B cell (primary cell): Measurements from ENCODE around the gene JMJD6. TPM values are rescaled to one million over a fixed set of nuclear protein-coding genes. Genes with fewer than 3 reads are reported as not detected.

ENCODE experiments used
- ATAC-seq: fragments of 200-7000 bp; cut with Tn5 transposase; one replicate; pipeline ENCODE4 v1.10.0; 2021; ENCODE audit warnings: low read depth, mild to moderate bottlenecking, moderate number of reproducible peaks, moderate library complexity
- CTCF ChIA-PET: fragments of 350-600 bp; sonication (Branson Sonifier 250); formaldehyde crosslinking; loops from one replicate; lab custom pipeline; 2021; ENCODE audit warnings: antibody characterized with exemption, inconsistent platforms; lab: Charles Lee
- POLR2A ChIA-PET: fragments of 350-600 bp; sonication (Branson Sonifier 250); formaldehyde crosslinking; loops from one replicate; lab custom pipeline; 2021; ENCODE audit warnings: antibody characterized with exemption; lab: Charles Lee
- DNase-seq: peaks from one replicate; pipeline ENCODE4 v3.0.0; 2013
- H2AFZ ChIP-seq: 2 replicates; pipeline ENCODE4 v1.6.1; 2012; ENCODE audit warnings: mild to moderate bottlenecking, low read depth, low read length; ENCODE audit not compliant: insufficient read depth, poor library complexity, severe bottlenecking
- H3K27ac ChIP-seq, 2 donors: 1 replicate in 1 of 2; 2 replicates in 1 of 2; pipeline ENCODE4 v1.5.1; 2012 to 2013; ENCODE audit warnings: low read length in 2 of 2, mild to moderate bottlenecking in 2 of 2, moderate library complexity in 1 of 2
- H3K27me3 ChIP-seq, 4 experiments: fragments of 200-600 bp in 1 of 4; sonication (generic) in 1 of 4; replicated peaks in 1 of 4; 1 replicate in 2 of 4; 2 replicates in 2 of 4; pipeline versions ENCODE4 v1.6.1 to v1.7.0; 2013 to 2016; ENCODE audit warnings: low read length in 3 of 4, mild to moderate bottlenecking in 2 of 4, mixed read lengths in 1 of 4, moderate library complexity in 1 of 4; ENCODE audit not compliant: insufficient read depth in 4 of 4, control insufficient read depth in 3 of 4; ENCODE audit errors: control extremely low read depth in 1 of 4
- H3K36me3 ChIP-seq, 2 experiments: replicated peaks in 1 of 2; 1 replicate in 1 of 2; 2 replicates in 1 of 2; pipeline versions ENCODE4 v1.6.1 to v1.7.1; 2013; ENCODE audit warnings: low read length in 1 of 2; ENCODE audit not compliant: insufficient read depth in 2 of 2, control insufficient read depth in 1 of 2; ENCODE audit errors: control extremely low read depth in 1 of 2, extremely low read depth in 1 of 2
- H3K4me1 ChIP-seq, 2 donors: fragments of 200-600 bp in 1 of 2; sonication (generic) in 1 of 2; 1 replicate in 1 of 2; 2 replicates in 1 of 2; pipeline versions ENCODE4 v1.5.1 to v1.6.1; 2013 to 2017; ENCODE audit warnings: low read length in 2 of 2; ENCODE audit not compliant: control insufficient read depth in 2 of 2, insufficient read depth in 2 of 2
- H3K4me2 ChIP-seq: replicated peaks from 2 replicates; pipeline ENCODE3; 2012; ENCODE audit warnings: mild to moderate bottlenecking, low read depth, low read length; ENCODE audit not compliant: poor library complexity, severe bottlenecking
- H3K4me3 ChIP-seq, 5 experiments: fragments of 200-600 bp in 1 of 5; sonication (generic) in 1 of 5; 1 replicate in 3 of 5; 2 replicates in 2 of 5; pipeline versions ENCODE4 v1.5.1 to v1.7.0; 2011 to 2016; ENCODE audit warnings: low read length in 4 of 5, mild to moderate bottlenecking in 4 of 5, low read depth in 2 of 5, control low read depth in 1 of 5, moderate library complexity in 1 of 5; ENCODE audit not compliant: insufficient read depth in 1 of 5; ENCODE audit errors: control extremely low read depth in 1 of 5, extremely low read depth in 1 of 5
- H3K79me2 ChIP-seq: fragments of 200-600 bp; sonication (generic); one replicate; pipeline ENCODE4 v1.6.0; 2016; ENCODE audit warnings: low read length; ENCODE audit not compliant: control insufficient read depth, insufficient read depth
- H3K9ac ChIP-seq: fragments of 200-600 bp; sonication (generic); 2 replicates; pipeline ENCODE4 v1.6.1; 2017; ENCODE audit warnings: mild to moderate bottlenecking, low read length, moderate library complexity
- H3K9me3 ChIP-seq, 3 donors: one replicate each; pipeline versions ENCODE4 v1.6.1 to v1.7.1; 2013; ENCODE audit warnings: low read length in 2 of 3; ENCODE audit not compliant: control insufficient read depth in 2 of 3, insufficient read depth in 1 of 3; ENCODE audit errors: control extremely low read depth in 1 of 3
- H4K20me1 ChIP-seq: 2 replicates; pipeline ENCODE4 v1.6.0; 2012; ENCODE audit warnings: mild to moderate bottlenecking, low read length; ENCODE audit not compliant: insufficient read depth, control insufficient read depth, poor library complexity, severe bottlenecking
- H3K27ac Mint-ChIP-seq: one replicate; pipeline ENCODE4 v1.8.0; 2021; ENCODE audit warnings: mixed read lengths
- H3K27me3 Mint-ChIP-seq: one replicate; pipeline ENCODE4 v1.8.0; 2021; ENCODE audit warnings: mixed read lengths
- H3K4me1 Mint-ChIP-seq: one replicate; pipeline ENCODE4 v1.8.0; 2021; ENCODE audit warnings: mixed read lengths
- H3K4me3 Mint-ChIP-seq: one replicate; pipeline ENCODE4 v1.8.0; 2021; ENCODE audit warnings: mixed read lengths
- H3K9me3 Mint-ChIP-seq: one replicate; pipeline ENCODE4 v1.8.0; 2022; ENCODE audit warnings: mixed read lengths; ENCODE audit not compliant: insufficient read depth
- EZH2 ChIP-seq: IDR thresholded peaks from 2 replicates; pipeline ENCODE4 v1.6.1; 2012; ENCODE audit warnings: borderline replicate concordance, low read depth, mild to moderate bottlenecking, moderate library complexity, low read length; ENCODE audit not compliant: insufficient read depth, poor library complexity, severe bottlenecking
- WGBS: methylation state at CpG from one replicate; pipeline ENCODE4 v1.1.5; 2013; ENCODE audit warnings: missing lambda C conversion rate; ENCODE audit not compliant: insufficient coverage; 5-methylcytosine and 5-hydroxymethylcytosine counted together
- intact Hi-C: fragments of 100-400 bp; cut with micrococcal nuclease; formaldehyde crosslinking; loops from one replicate; pipeline ENCODE4 v1.10.0; 2022
- polyA plus RNA-seq: library from polyadenylated mRNA; depleted of rRNA; stranded (reverse); fragments of >200 nt; gene quantifications from 2 replicates; pipeline ENCODE4 v1.2.3, GENCODE V29; 2012
- total RNA-seq, 2 donors: library from RNA; stranded (reverse); fragments of 120-200 nt in 1 of 2; gene quantifications; 1 replicate in 1 of 2; 2 replicates in 1 of 2; pipeline versions ENCODE4 v1.2.3 to v1.2.4, GENCODE V29; 2013 to 2022
- TF ChIP-seq, protein P1 (sequence below): fragments of 200-600 bp; IDR thresholded peaks from one replicate; pipeline ENCODE4 v1.8.0; 2022; ENCODE audit warnings: antibody characterized with exemption, mild to moderate bottlenecking

JMJD6 gene
- total and polyA plus RNA-seq, 2 donors (not counting 1 experiment from before 2014, with no cell fraction given): 38.2 to 45.0 TPM

GRCh38 chr17:76687298-76688164 lies 38.9 kb downstream of the JMJD6 start:
- Histone ChIP-seq H2AFZ (no peak overlapping the region), H3K27me3 (peaks cover 0 to 5% (median 0%) of the 10 kb centered on the region in 4 experiments), H3K27ac (no peak overlapping the region), H3K4me2 (no peak overlapping the region), H3K4me3 (no peak overlapping the region), H3K36me3 (no peaks in the 10 kb centered on the region), H3K9me3 (no peaks in the 10 kb centered on the region), H4K20me1 (no peaks in the 10 kb centered on the region), H3K4me1 (no peaks in the 10 kb centered on the region), H3K9ac (no peak overlapping the region), H3K79me2 (no peaks in the 10 kb centered on the region)
- TF ChIP-seq EZH2: no peak
- TF ChIP-seq, protein P1, sequence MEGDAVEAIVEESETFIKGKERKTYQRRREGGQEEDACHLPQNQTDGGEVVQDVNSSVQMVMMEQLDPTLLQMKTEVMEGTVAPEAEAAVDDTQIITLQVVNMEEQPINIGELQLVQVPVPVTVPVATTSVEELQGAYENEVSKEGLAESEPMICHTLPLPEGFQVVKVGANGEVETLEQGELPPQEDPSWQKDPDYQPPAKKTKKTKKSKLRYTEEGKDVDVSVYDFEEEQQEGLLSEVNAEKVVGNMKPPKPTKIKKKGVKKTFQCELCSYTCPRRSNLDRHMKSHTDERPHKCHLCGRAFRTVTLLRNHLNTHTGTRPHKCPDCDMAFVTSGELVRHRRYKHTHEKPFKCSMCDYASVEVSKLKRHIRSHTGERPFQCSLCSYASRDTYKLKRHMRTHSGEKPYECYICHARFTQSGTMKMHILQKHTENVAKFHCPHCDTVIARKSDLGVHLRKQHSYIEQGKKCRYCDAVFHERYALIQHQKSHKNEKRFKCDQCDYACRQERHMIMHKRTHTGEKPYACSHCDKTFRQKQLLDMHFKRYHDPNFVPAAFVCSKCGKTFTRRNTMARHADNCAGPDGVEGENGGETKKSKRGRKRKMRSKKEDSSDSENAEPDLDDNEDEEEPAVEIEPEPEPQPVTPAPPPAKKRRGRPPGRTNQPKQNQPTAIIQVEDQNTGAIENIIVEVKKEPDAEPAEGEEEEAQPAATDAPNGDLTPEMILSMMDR: no peak
- WGBS: 90% methylated on average over 23 of the region's 26 CpGs
- no peak for ATAC-seq
- intact Hi-C loops: no loop called here
- no peak for DNase-seq
- no peaks in the 10 kb centered on the region for H3K9me3 Mint-ChIP-seq
- POLR2A ChIA-PET: no interaction called here
- CTCF ChIA-PET: no interaction called here
- no peak overlapping the region for H3K27ac Mint-ChIP-seq
- H3K27me3 Mint-ChIP-seq: peaks cover 4% of the 10 kb centered on the region
- no peaks in the 10 kb centered on the region for H3K4me1 Mint-ChIP-seq
- H3K4me3 Mint-ChIP-seq: no peak overlapping the region
